RWPE1 (cell line): ENCODE measurements around the gene CTIF.

ENCODE experiments used
- CTCF ChIA-PET: fragments of 350-600 bp; sonication (Branson Sonifier 250); formaldehyde crosslinking; extraction: SDS; loops from one replicate; lab custom pipeline; 2021; lab: Yijun Ruan, JAX
- POLR2A ChIA-PET: fragments of 400-600 bp; formaldehyde crosslinking; extraction: SDS; loops from one replicate; lab custom pipeline; 2020; ENCODE audit warnings: antibody characterized with exemption; ENCODE audit not compliant: low non-redundant PET; lab: Yijun Ruan, JAX
- DNase-seq: peaks from one replicate; pipeline ENCODE4 v3.0.0; 2012; ENCODE audit warnings: low spot score
- H3K27ac ChIP-seq: fragments of 450-650 bp; 2 replicates; pipeline ENCODE4 v1.5.1; 2017
- TF ChIP-seq, protein P1 (sequence below): fragments of 450-650 bp; conservative IDR thresholded peaks from 2 replicates; pipeline ENCODE4 v1.5.1; 2017; ENCODE audit warnings: low read depth, mild to moderate bottlenecking

Gene CTIF

DNA sequence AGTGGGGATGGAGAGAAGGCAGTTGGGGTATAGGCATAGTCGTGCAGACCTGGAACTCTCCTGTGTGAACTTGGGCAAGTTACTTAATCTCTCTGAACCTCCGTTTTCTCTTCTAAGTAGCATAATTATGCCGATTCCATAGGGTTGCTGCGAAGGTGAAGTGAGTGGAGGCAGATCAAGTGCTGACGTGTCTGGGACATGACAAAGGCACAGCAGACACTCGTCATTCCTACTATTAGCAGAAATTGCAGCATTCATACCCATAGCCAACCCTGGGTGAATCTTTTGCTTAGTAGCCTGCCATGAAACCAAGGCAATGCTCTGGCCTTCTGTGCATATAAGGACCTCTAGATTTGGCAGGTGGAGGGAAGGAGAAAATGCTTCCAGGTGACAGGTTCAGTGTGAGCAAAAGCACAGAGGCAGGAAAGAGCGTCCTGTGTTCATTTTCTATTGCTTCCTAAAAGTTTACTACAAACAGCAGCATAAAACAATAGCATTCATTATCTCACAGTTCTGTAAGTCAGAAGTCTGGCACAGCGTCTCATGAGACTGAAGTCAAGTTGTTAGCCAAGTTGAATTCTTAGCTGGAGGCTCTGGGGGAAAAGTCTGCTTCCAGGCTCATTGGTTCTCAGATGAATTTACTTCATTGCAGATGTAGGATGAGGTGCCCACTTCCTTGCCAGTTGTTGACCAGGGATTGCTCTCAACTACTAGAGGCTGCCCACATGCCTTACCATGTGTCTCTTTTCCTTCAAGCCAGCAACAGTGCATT is 77.8 kb downstream of the CTIF start:
- peak overlapping the region; percentile 23; the same call in 1 of the 2 replicates for H3K27ac ChIP-seq
- no peak for DNase-seq
- ChIA-PET CTCF (interaction anchor here (0.7 kb wide), 1 partner anchor 141 kb away, joined by 3 read pairs; no protein-coding TSS in a partner anchor), POLR2A (no interaction called here)
- TF ChIP-seq, protein P1, sequence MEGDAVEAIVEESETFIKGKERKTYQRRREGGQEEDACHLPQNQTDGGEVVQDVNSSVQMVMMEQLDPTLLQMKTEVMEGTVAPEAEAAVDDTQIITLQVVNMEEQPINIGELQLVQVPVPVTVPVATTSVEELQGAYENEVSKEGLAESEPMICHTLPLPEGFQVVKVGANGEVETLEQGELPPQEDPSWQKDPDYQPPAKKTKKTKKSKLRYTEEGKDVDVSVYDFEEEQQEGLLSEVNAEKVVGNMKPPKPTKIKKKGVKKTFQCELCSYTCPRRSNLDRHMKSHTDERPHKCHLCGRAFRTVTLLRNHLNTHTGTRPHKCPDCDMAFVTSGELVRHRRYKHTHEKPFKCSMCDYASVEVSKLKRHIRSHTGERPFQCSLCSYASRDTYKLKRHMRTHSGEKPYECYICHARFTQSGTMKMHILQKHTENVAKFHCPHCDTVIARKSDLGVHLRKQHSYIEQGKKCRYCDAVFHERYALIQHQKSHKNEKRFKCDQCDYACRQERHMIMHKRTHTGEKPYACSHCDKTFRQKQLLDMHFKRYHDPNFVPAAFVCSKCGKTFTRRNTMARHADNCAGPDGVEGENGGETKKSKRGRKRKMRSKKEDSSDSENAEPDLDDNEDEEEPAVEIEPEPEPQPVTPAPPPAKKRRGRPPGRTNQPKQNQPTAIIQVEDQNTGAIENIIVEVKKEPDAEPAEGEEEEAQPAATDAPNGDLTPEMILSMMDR, result no peak

DNA sequence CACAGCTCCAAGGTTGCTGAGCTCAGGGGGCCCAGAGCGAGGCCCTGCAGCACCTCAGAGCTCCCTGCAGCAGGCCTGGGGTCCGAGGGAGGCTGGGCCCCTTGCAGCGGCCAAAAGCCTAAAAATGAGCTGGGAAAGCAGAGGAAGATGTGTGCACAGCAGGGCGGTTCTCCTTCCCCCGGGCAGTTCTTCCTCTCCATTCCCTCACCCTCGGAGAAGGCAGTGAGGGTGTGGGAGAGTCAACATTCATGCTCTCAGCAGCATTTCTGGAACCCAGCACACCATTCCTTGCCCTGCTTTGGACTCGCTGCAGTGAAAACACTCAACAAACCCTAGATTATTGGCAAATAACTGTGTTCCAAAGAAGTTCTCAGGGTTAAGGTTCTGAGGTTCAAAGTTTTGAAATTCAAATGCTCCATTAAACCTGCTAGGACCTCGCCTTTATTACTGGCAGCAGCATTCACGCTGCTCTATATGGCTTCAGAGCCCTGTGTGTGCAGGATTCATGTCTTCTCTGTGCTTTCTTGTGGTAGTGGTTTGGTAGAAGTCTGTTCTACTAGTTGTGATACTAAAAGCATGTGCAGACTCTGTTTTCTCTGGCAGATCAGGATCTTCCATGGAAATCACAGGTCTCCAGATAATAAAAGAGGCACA is 79.1 kb downstream of the CTIF start:
- CTCF ChIA-PET, result no interaction called here
- POLR2A ChIA-PET, result no interaction called here
- DNase-seq, result no peak
- TF ChIP-seq, protein P1, result no peak
- peak overlapping the region; percentile 17; the same call in 1 of the 2 replicates for H3K27ac ChIP-seq

DNA sequence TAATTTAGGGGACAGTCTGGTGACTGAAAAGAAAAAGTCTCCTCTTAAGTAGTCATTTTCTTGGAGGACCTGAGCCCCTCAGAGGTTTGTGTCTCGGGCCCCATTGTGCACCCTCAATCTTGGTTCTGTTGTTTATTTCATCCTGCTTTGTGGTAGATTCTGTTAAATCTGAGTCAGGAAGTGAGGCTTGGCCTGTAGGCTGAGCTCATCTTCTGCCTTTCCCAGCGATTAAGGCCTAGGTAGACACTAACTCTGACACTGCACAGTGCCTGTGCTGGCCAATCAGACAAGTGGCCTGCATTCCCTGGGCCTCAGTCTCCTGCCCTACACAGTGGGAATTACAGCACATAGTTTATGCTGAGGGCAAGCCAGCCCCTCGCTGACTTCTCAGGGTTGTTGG is 80.2 kb downstream of the CTIF start:
- POLR2A ChIA-PET, result no interaction called here
- TF ChIP-seq, protein P1, result no peak
- CTCF ChIA-PET, result no interaction called here
- H3K27ac ChIP-seq, result 0 out of 2 replicates have a peak overlapping the region, but pooled peaks have one; percentile 11
- DNase-seq, result no peak

DNA sequence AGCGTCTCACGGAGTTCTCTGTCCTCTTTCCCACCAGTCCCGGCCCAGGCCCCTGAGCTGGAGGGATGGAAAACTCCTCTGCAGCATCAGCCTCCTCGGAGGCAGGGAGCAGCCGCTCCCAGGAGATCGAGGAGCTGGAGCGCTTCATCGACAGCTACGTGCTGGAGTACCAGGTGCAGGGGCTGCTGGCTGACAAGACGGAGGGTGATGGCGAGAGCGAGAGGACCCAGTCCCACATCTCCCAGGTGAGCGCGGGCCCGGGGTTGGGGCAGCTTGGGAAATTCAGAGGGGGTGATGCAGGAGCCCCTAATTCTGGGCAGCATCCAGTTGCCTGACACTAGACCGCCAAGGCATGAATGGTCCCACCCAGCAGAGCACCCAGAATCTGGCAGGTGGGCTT is 80.7 kb downstream of the CTIF start:
- ChIA-PET POLR2A (no interaction called here), CTCF (interaction anchor here (0.8 kb wide), 1 partner anchor 330 kb away, joined by 4 read pairs; no protein-coding TSS in a partner anchor)
- DNase-seq, result no peak
- TF ChIP-seq, protein P1, result no peak
- 0 out of 2 replicates have a peak overlapping the region, but pooled peaks have one; percentile 11 for H3K27ac ChIP-seq

DNA sequence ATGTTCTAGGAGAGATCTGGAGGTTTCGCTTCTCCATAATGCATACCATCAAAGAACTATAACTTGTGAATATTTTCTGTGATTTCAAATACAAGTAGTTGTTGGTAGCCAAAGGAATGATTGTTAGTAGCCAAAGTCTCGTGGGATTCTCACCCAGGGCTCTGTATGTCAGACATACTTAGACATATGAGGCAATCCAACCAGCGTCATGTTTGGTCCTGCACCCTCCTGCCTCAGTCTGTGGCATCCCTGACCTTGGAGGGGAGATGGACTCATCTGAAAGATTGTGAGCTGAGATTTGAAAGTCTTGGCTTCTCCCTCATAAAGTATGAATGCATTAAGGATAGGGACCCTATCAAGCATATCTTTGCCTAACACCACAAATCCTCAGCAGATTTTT is 81.2 kb downstream of the CTIF start:
- DNase-seq, result no peak
- TF ChIP-seq, protein P1, result no peak
- H3K27ac ChIP-seq, result no peak overlapping the region
- ChIA-PET CTCF (interaction anchor here (0.8 kb wide), 1 partner anchor 330 kb away, joined by 4 read pairs; no protein-coding TSS in a partner anchor), POLR2A (no interaction called here)

DNA sequence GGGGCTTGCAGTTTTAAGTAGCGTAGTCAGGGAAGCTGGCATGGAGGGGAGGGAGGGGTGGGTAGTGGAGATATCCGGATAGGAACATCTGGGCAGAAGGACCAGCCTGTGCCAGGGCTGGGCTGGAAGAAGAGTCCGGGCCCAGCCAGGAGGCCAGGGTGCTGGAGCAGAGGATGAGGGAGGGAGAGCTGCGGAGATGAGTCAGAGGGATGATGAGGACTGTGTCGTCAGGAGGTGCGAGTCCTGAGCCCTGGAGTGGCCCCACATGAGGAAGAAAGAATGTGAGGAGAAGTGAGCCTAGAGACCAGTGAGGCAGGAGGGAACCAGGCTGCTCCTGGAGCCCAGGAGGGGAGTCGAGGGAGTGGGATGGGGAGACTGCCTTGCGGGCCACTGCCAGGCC is 82.4 kb downstream of the CTIF start:
- ChIA-PET CTCF (no interaction called here), POLR2A (no interaction called here)
- peak overlapping the region; percentile 91 for H3K27ac ChIP-seq
- TF ChIP-seq, protein P1, result no peak
- peak; percentile 64 for DNase-seq
